ENCODE measurements around the gene LYPD6. TPM values are rescaled to one million over a fixed set of nuclear protein-coding genes. Genes with fewer than 3 reads are reported as not detected.

LYPD6 gene
- total and polyA plus RNA-seq, 8 donors = 0.64 to 18.6 (median 15.8) TPM

DNA sequence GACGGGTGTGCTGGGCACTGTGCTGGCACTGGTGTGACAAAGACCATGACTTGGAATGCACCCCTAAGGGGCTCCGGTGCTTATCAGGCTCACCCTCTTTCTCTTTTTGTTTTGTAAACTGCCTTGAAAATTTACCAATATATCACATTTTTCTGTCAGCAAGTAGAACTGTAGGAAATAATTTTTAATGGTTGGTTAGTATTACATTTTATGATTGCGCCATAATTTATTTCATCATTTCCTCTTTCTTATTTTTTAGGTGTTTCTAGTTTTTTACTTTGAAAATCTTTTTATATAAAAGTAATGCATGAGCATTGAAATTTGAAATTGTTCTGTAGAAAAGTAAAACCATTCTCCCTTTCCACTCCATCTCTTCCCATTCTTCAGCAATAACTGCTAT is 156.3 kb downstream of the LYPD6 start:
- Histone ChIP-seq H3K27ac (no peak overlapping the region), H3K9me3 (no peaks in the 10 kb centered on the region), H3K27me3 (peaks cover 0 to 47% of the 10 kb centered on the region in 2 donors), H3K4me1 (no peaks in the 10 kb centered on the region), H3K36me3 (no peaks in the 10 kb centered on the region), H3K4me3 (no peak overlapping the region)
- no peak for ATAC-seq
- no peak for DNase-seq
- no peak for TF ChIP-seq CTCF (IDR thresholded peaks at IDR 0.05)
- intact Hi-C loops (cut with DNase I) = no loop called here

- no peaks in the 10 kb centered on the region for H3K36me3 ChIP-seq
- peaks cover 0 to 48% of the 10 kb centered on the region in 2 donors for H3K27me3 ChIP-seq
- H3K27ac ChIP-seq = no peak overlapping the region
- no peaks in the 10 kb centered on the region for H3K9me3 ChIP-seq
- intact Hi-C loops (cut with DNase I) = no loop called here
- DNase-seq = no peak
- no peak for ATAC-seq
- no peaks in the 10 kb centered on the region for H3K4me1 ChIP-seq
- no peak overlapping the region for H3K4me3 ChIP-seq
- TF ChIP-seq CTCF (IDR thresholded peaks at IDR 0.05) = no peak
These were observed 156.8 kb downstream of the LYPD6 start for GRCh38 chr2:149487189-149487588.

DNA sequence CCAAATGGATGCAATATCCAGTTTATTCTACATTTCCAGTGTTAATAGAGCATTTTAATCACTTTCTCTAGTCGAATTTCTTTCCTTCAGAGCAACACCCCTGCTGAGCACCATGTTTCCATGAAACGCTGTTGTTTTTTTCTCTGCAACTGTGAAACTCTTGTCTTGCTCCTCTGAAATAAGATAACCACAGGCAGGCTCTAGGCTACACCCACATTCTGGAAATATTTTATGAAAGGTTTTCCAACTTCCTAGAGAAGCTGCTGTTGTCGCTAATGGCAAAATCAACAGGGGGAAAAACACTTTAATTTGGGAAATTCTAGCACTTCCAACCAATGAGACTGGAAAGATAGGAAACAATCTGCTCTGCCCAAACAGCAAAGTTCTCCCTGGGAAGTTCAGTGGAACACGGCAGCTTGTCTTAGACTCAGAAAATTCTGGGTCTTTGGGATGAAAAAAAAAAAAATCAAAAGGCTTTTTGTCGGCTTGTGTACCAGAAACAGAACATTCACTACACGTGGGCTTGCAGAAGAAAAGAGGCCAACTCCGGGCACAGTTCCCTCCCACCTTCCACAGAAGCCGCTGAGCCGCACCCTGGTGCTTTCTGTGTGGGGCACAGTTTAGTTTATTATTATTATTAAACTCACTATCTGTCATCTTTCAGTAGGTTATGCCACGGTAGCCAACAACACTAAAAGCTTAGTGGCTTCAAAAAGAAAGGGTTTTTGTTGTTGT is 158.5 kb downstream of the LYPD6 start:
- Histone ChIP-seq H3K27ac (no peak overlapping the region), H3K9me3 (no peaks in the 10 kb centered on the region), H3K4me3 (no peak overlapping the region), H3K27me3 (peaks cover 0 to 53% of the 10 kb centered on the region in 2 donors), H3K36me3 (no peaks in the 10 kb centered on the region), H3K4me1 (no peaks in the 10 kb centered on the region)
- ATAC-seq = no peak
- no peak for TF ChIP-seq CTCF (IDR thresholded peaks at IDR 0.05)
- DNase-seq = no peak
- intact Hi-C loops (cut with DNase I) = no loop called here

- H3K4me3 ChIP-seq = no peak overlapping the region
- no peaks in the 10 kb centered on the region for H3K36me3 ChIP-seq
- H3K27me3 ChIP-seq = peaks cover 0 to 53% of the 10 kb centered on the region in 2 donors
- intact Hi-C loops (cut with DNase I) = no loop called here
- H3K9me3 ChIP-seq = no peaks in the 10 kb centered on the region
- no peak for TF ChIP-seq CTCF (IDR thresholded peaks at IDR 0.05)
- H3K4me1 ChIP-seq = no peaks in the 10 kb centered on the region
- DNase-seq (no peak), ATAC-seq (no peak)
- H3K27ac ChIP-seq = no peak overlapping the region
These were observed 159.1 kb downstream of the LYPD6 start for GRCh38 chr2:149489452-149489851.

- Histone ChIP-seq H3K27ac (no peak overlapping the region), H3K4me1 (no peaks in the 10 kb centered on the region), H3K4me3 (no peak overlapping the region), H3K9me3 (peaks cover 0 to 2% of the 10 kb centered on the region in 2 donors), H3K36me3 (no peaks in the 10 kb centered on the region), H3K27me3 (peaks cover 0 to 52% of the 10 kb centered on the region in 2 donors)
- DNase-seq (peak in 2 of 4 donors; percentile 46 to 65), ATAC-seq (no peak)
- intact Hi-C loops (cut with DNase I) = no loop called here
- TF ChIP-seq CTCF (IDR thresholded peaks at IDR 0.05) = no peak
These were observed 159.9 kb downstream of the LYPD6 start for GRCh38 chr2:149490296-149490695.
